Epithelial cell of alveolus of lung (primary cell): Measurements from ENCODE around the gene CLCF1. TPM values are rescaled to one million over a fixed set of nuclear protein-coding genes. Genes with fewer than 3 reads are reported as not detected.

ENCODE experiments used
- total RNA-seq: library from RNA; depleted of rRNA; stranded (reverse); fragments of >200 nt; gene quantifications from 2 replicates; pipeline ENCODE4 v1.2.1, GENCODE V29; 2015

The CLCF1 gene
- 10.0 and 10.4 TPM in 2 replicates for total RNA-seq

DNA sequence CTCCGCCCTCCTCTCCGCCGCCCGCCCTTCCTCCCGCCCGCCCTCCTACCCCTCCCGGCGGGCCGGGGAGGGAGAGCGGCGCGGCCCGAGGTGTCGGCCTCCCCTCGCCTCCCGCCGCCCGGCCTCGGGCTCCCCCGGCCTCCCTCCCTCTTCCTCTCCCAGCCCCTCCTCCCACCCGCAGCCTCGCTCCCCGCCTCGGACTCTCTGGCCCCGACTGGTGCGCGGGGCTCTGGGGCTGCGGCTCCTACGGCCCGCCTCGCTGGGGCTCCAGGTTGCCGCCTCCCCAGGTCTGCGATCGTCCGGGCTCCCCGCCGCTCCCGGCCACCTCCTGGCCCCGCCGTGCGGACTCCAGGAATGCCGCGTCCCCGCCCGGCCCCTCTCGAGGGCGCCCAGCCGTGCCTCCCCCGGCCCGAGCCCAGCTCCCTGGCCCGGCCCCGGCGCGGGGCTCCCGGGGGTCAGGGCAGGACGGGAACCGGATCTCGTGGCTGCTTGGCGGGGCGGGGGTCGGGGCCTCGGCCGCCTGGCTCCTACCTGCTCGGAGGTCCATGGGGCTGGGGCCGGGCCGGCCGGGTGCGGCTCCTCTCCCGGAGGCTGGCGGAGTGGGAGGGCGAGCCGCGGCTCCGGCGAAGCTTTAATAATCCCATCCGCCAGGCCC lies at the start of gene CLCF1:
TSS of gene CLCF1 (minus strand) at position 606 of the 655 bp plus-strand sequence. CDS start at position 547, 59 bp downstream.

DNA sequence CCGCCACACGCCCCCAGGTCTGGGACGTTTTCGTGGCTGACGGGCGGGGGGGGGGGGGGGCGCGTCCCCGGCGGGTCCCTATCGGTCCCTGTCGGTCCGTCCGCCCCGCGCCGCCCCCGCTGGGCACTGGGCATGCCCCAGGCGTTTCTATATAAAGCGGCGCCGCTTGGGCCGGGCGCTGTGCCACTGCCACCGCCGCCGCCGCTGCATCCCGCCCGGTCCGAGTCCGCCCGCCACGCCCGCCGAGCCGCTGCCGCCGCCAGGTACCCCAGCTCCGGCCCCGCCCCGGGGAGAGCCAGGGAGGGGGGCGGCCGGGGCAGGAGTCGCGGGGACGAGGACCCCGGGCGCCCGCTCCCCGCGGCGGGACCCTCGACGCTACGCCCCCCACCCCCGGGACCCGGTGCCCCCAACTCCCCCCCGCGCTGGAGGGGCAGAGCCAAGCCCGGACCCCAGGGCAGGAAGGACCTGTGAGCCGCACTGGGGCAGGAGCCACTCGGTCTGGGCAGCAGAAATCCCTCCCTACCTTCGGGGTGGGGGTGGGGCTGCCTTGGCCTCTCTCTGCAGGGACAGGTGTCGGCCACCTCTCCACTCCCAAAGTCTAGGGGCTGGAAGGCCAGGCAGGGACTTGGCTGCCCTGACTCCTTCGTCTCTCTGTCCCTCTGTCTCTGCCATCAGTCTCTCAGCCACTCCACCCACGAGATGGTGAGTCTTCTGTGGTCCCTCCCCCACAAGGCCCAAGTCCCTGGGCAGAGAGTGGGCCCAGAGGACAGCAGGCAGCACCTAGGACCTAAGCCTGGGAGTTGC lies 42.3 kb upstream of the CLCF1 start, which contains the start of gene CARNS1:
TSS of gene CARNS1 (plus strand) at position 178 of the 804 bp plus-strand sequence. CDS start at position 700, 522 bp downstream.

DNA sequence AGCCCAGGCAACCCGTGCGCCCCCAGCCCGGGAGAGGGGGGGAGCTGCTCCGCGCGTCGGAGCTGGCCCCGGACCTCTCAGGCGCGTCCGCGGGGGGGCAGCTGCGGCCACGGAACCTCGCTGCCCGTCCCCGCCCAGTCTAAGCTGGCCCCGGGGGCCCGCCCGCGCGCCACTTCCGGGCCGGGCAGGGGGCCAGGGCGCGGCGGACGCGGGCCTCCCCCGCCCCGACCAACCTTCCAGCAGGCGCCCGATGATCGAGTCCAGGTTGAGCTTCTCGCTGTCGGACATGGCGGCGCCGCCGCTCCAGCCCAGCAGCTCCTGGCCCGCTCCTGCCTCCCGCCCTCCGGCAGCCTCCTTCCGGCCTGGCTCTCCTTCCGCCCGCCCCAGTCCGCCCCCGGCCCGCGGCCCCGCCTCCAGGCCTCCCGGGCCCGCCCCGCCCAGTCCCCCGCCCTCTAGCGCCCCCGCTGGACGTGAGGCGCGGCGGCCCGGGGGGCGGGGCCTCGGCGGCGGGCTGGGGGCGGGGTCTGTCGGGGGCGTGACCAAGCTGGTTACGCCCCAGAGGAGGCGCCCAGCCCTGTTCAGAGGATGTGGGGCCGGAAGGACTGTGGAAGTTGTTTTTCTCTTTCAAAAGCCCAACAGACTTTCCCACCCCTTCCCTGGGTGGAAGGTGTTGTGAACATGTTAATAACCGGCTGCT lies 28.2 kb upstream of the CLCF1 start, which contains the start of gene PPP1CA:
TSS of gene PPP1CA (minus strand) at position 364 of the 697 bp plus-strand sequence. CDS start at position 288, 76 bp downstream.

DNA sequence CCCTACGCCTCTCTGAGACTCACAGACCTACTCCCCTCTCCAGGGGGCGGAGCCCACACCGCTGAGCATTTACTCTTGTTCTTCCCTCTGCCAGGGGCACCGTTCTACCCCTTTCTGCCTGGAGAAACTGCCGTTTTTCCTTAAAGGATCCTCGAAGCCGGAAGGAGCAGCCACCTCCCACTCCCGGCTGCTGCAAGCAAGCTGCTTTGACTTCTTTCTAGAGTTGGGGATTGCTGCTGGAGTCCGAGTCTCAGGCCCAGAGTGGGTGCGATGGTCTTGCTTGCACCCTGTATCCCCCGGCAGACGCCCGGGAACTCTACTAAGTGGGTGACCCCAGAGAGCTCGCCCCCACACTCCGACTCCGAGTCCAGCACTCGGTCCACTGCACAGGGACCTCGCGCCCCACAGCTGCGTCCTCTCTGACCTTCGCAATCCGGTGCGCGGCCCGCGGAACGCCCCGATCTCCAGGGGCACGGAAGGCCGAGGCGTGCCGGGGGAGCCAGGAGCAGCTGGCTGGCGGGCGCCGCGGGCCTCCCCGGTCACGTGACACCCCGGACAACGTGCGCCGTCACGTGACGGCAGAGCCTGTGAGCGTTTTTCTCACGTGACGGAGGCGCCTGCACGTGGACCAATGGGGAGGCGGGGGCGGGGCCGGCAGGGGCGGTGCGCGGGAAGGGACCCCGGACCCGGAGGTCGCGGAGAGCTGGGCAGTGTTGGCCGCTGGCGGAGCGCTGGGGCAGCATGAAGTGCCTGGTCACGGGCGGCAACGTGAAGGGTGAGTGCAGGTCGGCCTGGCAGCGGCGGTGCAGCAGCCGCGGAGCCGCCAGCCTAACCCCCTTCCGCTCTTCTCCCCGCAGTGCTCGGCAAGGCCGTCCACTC lies 18.1 kb upstream of the CLCF1 start, which contains the start of gene RAD9A:
TSS of gene RAD9A (plus strand) at position 683 of the 879 bp plus-strand sequence. CDS start at position 742, 59 bp downstream.

DNA sequence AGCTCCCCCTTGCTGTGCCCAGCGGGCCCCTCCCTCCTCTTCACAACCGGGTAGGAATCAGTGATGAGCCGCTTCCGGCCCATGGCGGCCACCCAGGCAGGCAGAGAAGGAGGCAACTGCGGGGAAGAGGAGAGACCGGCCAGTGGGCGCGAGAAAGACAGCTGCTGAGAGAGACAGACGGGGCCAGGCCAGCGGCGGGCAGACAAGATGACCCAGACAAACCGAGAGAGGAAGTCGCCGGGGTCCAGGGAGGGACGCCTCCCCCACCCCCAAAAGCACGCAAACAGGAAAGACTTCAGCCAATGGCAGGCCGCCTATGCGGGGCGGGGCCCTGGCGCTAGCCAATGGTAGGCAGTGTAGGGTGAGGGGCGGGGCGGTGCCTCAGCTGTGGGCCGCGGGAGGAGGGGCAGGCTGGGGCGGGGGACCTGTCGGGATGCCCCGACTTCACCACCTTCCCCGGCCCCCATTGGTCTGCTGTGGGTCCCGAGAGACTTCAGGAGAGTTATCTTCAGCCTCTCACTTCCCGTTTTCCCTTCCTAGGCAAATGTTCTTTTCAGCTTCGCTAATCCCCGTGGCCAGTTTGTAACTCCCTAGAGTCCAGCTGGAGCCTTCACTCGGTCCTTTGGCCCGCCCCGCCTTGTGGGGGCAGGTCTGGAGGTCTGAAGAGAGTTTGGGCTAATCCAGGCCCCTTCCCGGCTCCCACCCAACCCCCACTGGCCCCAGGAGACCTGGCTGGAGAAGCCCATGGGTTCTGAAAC lies 19.9 kb downstream of the CLCF1 start, which contains the start of gene POLD4:
TSS of gene POLD4 (minus strand) at position 230 of the 758 bp plus-strand sequence. CDS start at position 83, 147 bp downstream.

Other genes starting within 250 kb of the CLCF1 start
- gene GRK2, start 107.1 kb downstream of the CLCF1 start, total RNA-seq, result 38.7 and 39.6 TPM in 2 replicates
- gene ANKRD13D, start 84.3 kb downstream of the CLCF1 start, total RNA-seq, result 20.9 and 27.4 TPM in 2 replicates
- gene SSH3, start 70.1 kb downstream of the CLCF1 start, total RNA-seq, result 17.8 and 26.7 TPM in 2 replicates
- 73.8 and 239 TPM in 2 replicates for gene POLD4, start 20.1 kb downstream of the CLCF1 start, total RNA-seq
- gene RAD9A, start 18.4 kb upstream of the CLCF1 start, total RNA-seq, result 8.4 and 10.8 TPM in 2 replicates
- gene PPP1CA, start 28.3 kb upstream of the CLCF1 start, total RNA-seq, result 141 and 253 TPM in 2 replicates
- not detected in 2 replicates for gene TBC1D10C, start 30.5 kb upstream of the CLCF1 start, total RNA-seq
- 0.88 TPM in 1 of 2 replicates, not detected in the other for gene CARNS1, start 42.1 kb upstream of the CLCF1 start, total RNA-seq
- gene RPS6KB2, start 54.9 kb upstream of the CLCF1 start, total RNA-seq, result 49.5 and 61.2 TPM in 2 replicates
- 1.9 TPM in 1 of 2 replicates, not detected in the other for gene PTPRCAP, start 64.1 kb upstream of the CLCF1 start, total RNA-seq
- 86.8 and 95.6 TPM in 2 replicates for gene CORO1B, start 69.9 kb upstream of the CLCF1 start, total RNA-seq
- not detected in 2 replicates for gene GPR152, start 79.1 kb upstream of the CLCF1 start, total RNA-seq
- gene CABP4, start 81.8 kb upstream of the CLCF1 start, total RNA-seq, result not detected in 2 replicates
- gene TMEM134, start 95.7 kb upstream of the CLCF1 start, total RNA-seq, result 46.4 and 55.7 TPM in 2 replicates
- gene AIP, start 109.4 kb upstream of the CLCF1 start, total RNA-seq, result 70.7 and 120 TPM in 2 replicates
- 32.7 and 33.9 TPM in 2 replicates for gene PITPNM1, start 131.8 kb upstream of the CLCF1 start, total RNA-seq
- 36.5 and 68.4 TPM in 2 replicates for gene CDK2AP2, start 134.6 kb upstream of the CLCF1 start, total RNA-seq
- gene CABP2, start 149.8 kb upstream of the CLCF1 start, total RNA-seq, result not detected in 2 replicates
- 722 and 2,244 TPM in 2 replicates for gene GSTP1, start 210.2 kb upstream of the CLCF1 start, total RNA-seq
- gene NDUFV1, start 233.3 kb upstream of the CLCF1 start, total RNA-seq, result 189 and 203 TPM in 2 replicates